CD8-positive, alpha-beta memory T cell (primary cell): ENCODE data around the gene SGIP1. TPM values are rescaled to one million over a fixed set of nuclear protein-coding genes. Genes with fewer than 3 reads are reported as not detected.

Experiments used
- CTCF ChIA-PET: fragments of 350-600 bp; sonication (Branson Sonifier 250); formaldehyde crosslinking; loops from one replicate; lab custom pipeline; 2021; ENCODE audit warnings: antibody characterized with exemption; lab: Charles Lee
- POLR2A ChIA-PET: fragments of 350-600 bp; sonication (Branson Sonifier 250); formaldehyde crosslinking; loops from one replicate; lab custom pipeline; 2021; ENCODE audit warnings: antibody characterized with exemption; lab: Charles Lee
- DNase-seq, 5 donors: peaks; one replicate each; pipeline versions ENCODE4 v3.0.0 to v3.0.0-alpha.2; 2020 to 2022; ENCODE audit warnings: mixed read lengths in 1 of 5
- H3K27ac ChIP-seq: one replicate; pipeline ENCODE4 v1.7.0; 2013; ENCODE audit warnings: low read depth, mild to moderate bottlenecking, low read length, moderate library complexity
- H3K27me3 ChIP-seq: 2 replicates; pipeline ENCODE4 v1.7.0; 2013; ENCODE audit warnings: low read length, mild to moderate bottlenecking; ENCODE audit not compliant: insufficient read depth, poor library complexity, severe bottlenecking
- H3K36me3 ChIP-seq: 2 replicates; pipeline ENCODE4 v1.7.0; 2013; ENCODE audit warnings: mild to moderate bottlenecking, low read length, moderate library complexity; ENCODE audit not compliant: insufficient read depth
- H3K4me1 ChIP-seq: 2 replicates; pipeline ENCODE4 v1.7.0; 2013; ENCODE audit warnings: mild to moderate bottlenecking, low read length, moderate library complexity; ENCODE audit not compliant: insufficient read depth
- H3K4me3 ChIP-seq: 2 replicates; pipeline ENCODE4 v1.7.0; 2013; ENCODE audit warnings: mild to moderate bottlenecking, low read length
- H3K9me3 ChIP-seq: 2 replicates; pipeline ENCODE4 v1.7.0; 2013; ENCODE audit warnings: mild to moderate bottlenecking, low read length
- H3K27ac Mint-ChIP-seq, 8 donors: one replicate each; pipeline ENCODE4 v1.8.0; 2020 to 2021; ENCODE audit warnings: mixed read lengths in 8 of 8, mild to moderate bottlenecking in 6 of 8, inconsistent platforms in 3 of 8, moderate library complexity in 3 of 8
- H3K27me3 Mint-ChIP-seq, 2 donors: one replicate each; pipeline ENCODE4 v1.8.0; 2020 to 2021; ENCODE audit warnings: mixed read lengths in 2 of 2, mild to moderate bottlenecking in 1 of 2, moderate library complexity in 1 of 2
- H3K36me3 Mint-ChIP-seq, 3 donors: one replicate each; pipeline ENCODE4 v1.8.0; 2020 to 2021; ENCODE audit warnings: mixed read lengths in 3 of 3, inconsistent platforms in 1 of 3, mild to moderate bottlenecking in 1 of 3
- H3K4me1 Mint-ChIP-seq, 3 donors: one replicate each; pipeline ENCODE4 v1.8.0; 2020 to 2021; ENCODE audit warnings: mixed read lengths in 3 of 3, inconsistent platforms in 1 of 3, mild to moderate bottlenecking in 1 of 3
- H3K4me3 Mint-ChIP-seq, 7 donors: one replicate each; pipeline ENCODE4 v1.8.0; 2020 to 2021; ENCODE audit warnings: mixed read lengths in 7 of 7, mild to moderate bottlenecking in 6 of 7, moderate library complexity in 4 of 7, inconsistent platforms in 2 of 7
- H3K9me3 Mint-ChIP-seq, 5 donors: one replicate each; pipeline ENCODE4 v1.8.0; 2020 to 2022; ENCODE audit warnings: mixed read lengths in 5 of 5, mild to moderate bottlenecking in 3 of 5, moderate library complexity in 2 of 5, inconsistent platforms in 1 of 5
- polyA plus RNA-seq: library from polyadenylated mRNA; unstranded; fragments of 300-500 nt; fragmentation: Illumina TruSeq; gene quantifications from one replicate; pipeline ENCODE4 v1.2.3, GENCODE V29; 2021
- total RNA-seq, 2 experiments: library from RNA; stranded (reverse); gene quantifications; one replicate each; pipeline ENCODE4 v1.2.3, GENCODE V29; 2021

Gene SGIP1
- total and polyA plus RNA-seq, 3 experiments from 2014 or later, result not detected

GRCh38 chr1:66644331-66644730 is 110.4 kb downstream of the SGIP1 start:
- no peak overlapping the region for H3K27ac Mint-ChIP-seq
- Histone ChIP-seq H3K4me1 (no peaks in the 10 kb centered on the region), H3K27me3 (no peaks in the 10 kb centered on the region), H3K9me3 (no peaks in the 10 kb centered on the region), H3K4me3 (no peak overlapping the region), H3K36me3 (no peaks in the 10 kb centered on the region), H3K27ac (no peak overlapping the region)
- no peaks in the 10 kb centered on the region for H3K36me3 Mint-ChIP-seq
- CTCF ChIA-PET, result no interaction called here
- H3K27me3 Mint-ChIP-seq, result peaks cover 18 to 37% of the 10 kb centered on the region in 2 donors
- no peak overlapping the region for H3K4me3 Mint-ChIP-seq
- H3K4me1 Mint-ChIP-seq, result no peaks in the 10 kb centered on the region
- DNase-seq, result no peak
- POLR2A ChIA-PET, result no interaction called here
- no peaks in the 10 kb centered on the region for H3K9me3 Mint-ChIP-seq

- POLR2A ChIA-PET, result no interaction called here
- Histone ChIP-seq H3K36me3 (no peaks in the 10 kb centered on the region), H3K4me3 (no peak overlapping the region), H3K27ac (no peak overlapping the region), H3K27me3 (no peaks in the 10 kb centered on the region), H3K9me3 (no peaks in the 10 kb centered on the region), H3K4me1 (no peaks in the 10 kb centered on the region)
- H3K4me1 Mint-ChIP-seq, result no peaks in the 10 kb centered on the region
- H3K36me3 Mint-ChIP-seq, result no peaks in the 10 kb centered on the region
- H3K27me3 Mint-ChIP-seq, result peaks cover 12 to 25% of the 10 kb centered on the region in 2 donors
- CTCF ChIA-PET, result no interaction called here
- no peak for DNase-seq
- H3K4me3 Mint-ChIP-seq, result no peak overlapping the region
- peaks cover 0 to 2% (median 0%) of the 10 kb centered on the region in 5 donors for H3K9me3 Mint-ChIP-seq
- no peak overlapping the region for H3K27ac Mint-ChIP-seq
These were observed 115.1 kb downstream of the SGIP1 start for GRCh38 chr1:66648901-66649595.

GRCh38 chr1:66652556-66652955 is 118.6 kb downstream of the SGIP1 start:
- POLR2A ChIA-PET, result no interaction called here
- Mint-ChIP-seq H3K27me3 (peaks cover 15 to 31% of the 10 kb centered on the region in 2 donors), H3K27ac (no peak overlapping the region), H3K36me3 (no peaks in the 10 kb centered on the region), H3K9me3 (peaks cover 0 to 2% (median 0%) of the 10 kb centered on the region in 5 donors), H3K4me3 (no peak overlapping the region), H3K4me1 (no peaks in the 10 kb centered on the region)
- Histone ChIP-seq H3K4me3 (no peak overlapping the region), H3K27me3 (no peaks in the 10 kb centered on the region), H3K36me3 (no peaks in the 10 kb centered on the region), H3K9me3 (no peaks in the 10 kb centered on the region), H3K4me1 (no peaks in the 10 kb centered on the region), H3K27ac (no peak overlapping the region)
- DNase-seq, result no peak
- CTCF ChIA-PET, result interaction anchor here (0.7 kb wide), 1 partner anchor 675 kb away, joined by 5 read pairs; no protein-coding TSS in a partner anchor

- Histone ChIP-seq H3K9me3 (no peaks in the 10 kb centered on the region), H3K27me3 (no peaks in the 10 kb centered on the region), H3K36me3 (no peaks in the 10 kb centered on the region), H3K27ac (no peak overlapping the region), H3K4me3 (no peak overlapping the region), H3K4me1 (no peaks in the 10 kb centered on the region)
- ChIA-PET POLR2A (no interaction called here), CTCF (no interaction called here)
- no peak for DNase-seq
- H3K4me3 Mint-ChIP-seq, result no peak overlapping the region
- H3K36me3 Mint-ChIP-seq, result no peaks in the 10 kb centered on the region
- H3K9me3 Mint-ChIP-seq, result peaks cover 0 to 2% (median 0%) of the 10 kb centered on the region in 5 donors
- peaks cover 9 to 31% of the 10 kb centered on the region in 2 donors for H3K27me3 Mint-ChIP-seq
- no peaks in the 10 kb centered on the region for H3K4me1 Mint-ChIP-seq
- no peak overlapping the region for H3K27ac Mint-ChIP-seq
These were observed 120.7 kb downstream of the SGIP1 start for GRCh38 chr1:66654643-66655042.

- H3K27me3 Mint-ChIP-seq, result peaks cover 2 to 20% of the 10 kb centered on the region in 2 donors
- Histone ChIP-seq H3K4me3 (no peak overlapping the region), H3K36me3 (no peaks in the 10 kb centered on the region), H3K27me3 (no peaks in the 10 kb centered on the region), H3K9me3 (no peaks in the 10 kb centered on the region), H3K4me1 (no peaks in the 10 kb centered on the region), H3K27ac (no peak overlapping the region)
- POLR2A ChIA-PET, result no interaction called here
- no peaks in the 10 kb centered on the region for H3K9me3 Mint-ChIP-seq
- no peaks in the 10 kb centered on the region for H3K4me1 Mint-ChIP-seq
- CTCF ChIA-PET, result no interaction called here
- no peak for DNase-seq
- no peaks in the 10 kb centered on the region for H3K36me3 Mint-ChIP-seq
- H3K27ac Mint-ChIP-seq, result no peak overlapping the region
- H3K4me3 Mint-ChIP-seq, result no peak overlapping the region
These were observed 137.5 kb downstream of the SGIP1 start for GRCh38 chr1:66671455-66671854.

- no peak overlapping the region for H3K4me3 Mint-ChIP-seq
- H3K4me1 ChIP-seq, result no peaks in the 10 kb centered on the region
- DNase-seq, result no peak
- H3K4me1 Mint-ChIP-seq, result no peaks in the 10 kb centered on the region
- no peaks in the 10 kb centered on the region for H3K9me3 ChIP-seq
- no peaks in the 10 kb centered on the region for H3K36me3 Mint-ChIP-seq
- no peak overlapping the region for H3K27ac Mint-ChIP-seq
- ChIA-PET CTCF (no interaction called here), POLR2A (no interaction called here)
- H3K27me3 ChIP-seq, result no peaks in the 10 kb centered on the region
- no peaks in the 10 kb centered on the region for H3K9me3 Mint-ChIP-seq
- H3K36me3 ChIP-seq, result no peaks in the 10 kb centered on the region
- H3K27me3 Mint-ChIP-seq, result peaks cover 0 to 46% of the 10 kb centered on the region in 2 donors
- no peak overlapping the region for H3K27ac ChIP-seq
- H3K4me3 ChIP-seq, result no peak overlapping the region
These were observed 142.8 kb downstream of the SGIP1 start for GRCh38 chr1:66676613-66677298.

- Histone ChIP-seq H3K36me3 (no peaks in the 10 kb centered on the region), H3K4me3 (no peak overlapping the region), H3K27ac (no peak overlapping the region), H3K4me1 (no peaks in the 10 kb centered on the region), H3K27me3 (no peaks in the 10 kb centered on the region), H3K9me3 (no peaks in the 10 kb centered on the region)
- CTCF ChIA-PET, result no interaction called here
- POLR2A ChIA-PET, result no interaction called here
- H3K9me3 Mint-ChIP-seq, result no peaks in the 10 kb centered on the region
- no peak overlapping the region for H3K27ac Mint-ChIP-seq
- no peaks in the 10 kb centered on the region for H3K4me1 Mint-ChIP-seq
- H3K27me3 Mint-ChIP-seq, result peaks cover 0 to 52% of the 10 kb centered on the region in 2 donors
- no peaks in the 10 kb centered on the region for H3K36me3 Mint-ChIP-seq
- no peak overlapping the region for H3K4me3 Mint-ChIP-seq
- no peak for DNase-seq
These were observed 144.2 kb downstream of the SGIP1 start for GRCh38 chr1:66678146-66678545.

GRCh38 chr1:66679140-66679539 is 145.2 kb downstream of the SGIP1 start:
- H3K4me3 ChIP-seq, result no peak overlapping the region
- H3K27ac ChIP-seq, result no peak overlapping the region
- CTCF ChIA-PET, result no interaction called here
- POLR2A ChIA-PET, result no interaction called here
- H3K9me3 Mint-ChIP-seq, result no peaks in the 10 kb centered on the region
- H3K4me1 ChIP-seq, result no peaks in the 10 kb centered on the region
- no peak overlapping the region for H3K27ac Mint-ChIP-seq
- H3K36me3 ChIP-seq, result no peaks in the 10 kb centered on the region
- no peak overlapping the region for H3K4me3 Mint-ChIP-seq
- no peaks in the 10 kb centered on the region for H3K4me1 Mint-ChIP-seq
- H3K9me3 ChIP-seq, result no peaks in the 10 kb centered on the region
- DNase-seq, result no peak
- no peaks in the 10 kb centered on the region for H3K27me3 ChIP-seq
- peaks cover 0 to 58% of the 10 kb centered on the region in 2 donors for H3K27me3 Mint-ChIP-seq
- no peaks in the 10 kb centered on the region for H3K36me3 Mint-ChIP-seq
